Prostate gland (tissue), 2 donors: ENCODE results near the gene JADE1. TPM values are rescaled to one million over a fixed set of nuclear protein-coding genes. Genes with fewer than 3 reads are reported as not detected.

ENCODE experiments used
- DNase-seq: peaks from one replicate; pipeline ENCODE4 v3.0.0-alpha.2; 2019; ENCODE audit warnings: low spot score
- H3K27ac ChIP-seq, 2 donors: fragments of 200-600 bp; sonication (generic); 2 replicates each; pipeline ENCODE4 v1.5.1; 2017 to 2019
- H3K27me3 ChIP-seq: fragments of 200-600 bp; sonication (generic); replicated peaks from 2 replicates; pipeline ENCODE4 v1.5.1; 2019; ENCODE audit not compliant: insufficient read depth
- H3K36me3 ChIP-seq, 2 donors: fragments of 200-600 bp; sonication (generic); 1 replicate in 1 of 2; 2 replicates in 1 of 2; pipeline versions ENCODE4 v1.5.1 to v1.8.1; 2017 to 2019
- H3K4me1 ChIP-seq: fragments of 200-600 bp; sonication (generic); replicated peaks from 2 replicates; pipeline ENCODE4 v1.5.1; 2019
- H3K4me3 ChIP-seq, 2 donors: fragments of 200-600 bp; sonication (generic); 2 replicates each; pipeline ENCODE4 v1.5.1; 2017 to 2019
- H3K9me3 ChIP-seq: fragments of 200-600 bp; sonication (generic); 2 replicates; pipeline ENCODE4 v1.5.1; 2017
- CTCF ChIP-seq, 4 experiments: fragments of 200-600 bp in 2 of 4; fragments of 450-650 bp in 2 of 4; sonication (generic) in 2 of 4; IDR thresholded peaks; 1 replicate in 3 of 4; 2 replicates in 1 of 4; pipeline ENCODE4 v1.5.1; 2016 to 2019; ENCODE audit warnings: antibody characterized with exemption in 4 of 4, mild to moderate bottlenecking in 2 of 4, moderate library complexity in 2 of 4
- POLR2A ChIP-seq: fragments of 450-650 bp; IDR thresholded peaks from one replicate; pipeline ENCODE4 v1.6.1; 2016; ENCODE audit warnings: antibody characterized with exemption, mild to moderate bottlenecking
- POLR2AphosphoS5 ChIP-seq: sonication (generic); formaldehyde crosslinking; IDR thresholded peaks from one replicate; pipeline ENCODE4 v1.6.1; 2017; ENCODE audit warnings: antibody characterized with exemption
- WGBS: methylation state at CpG from one replicate; pipeline ENCODE4 v1.1.5; 2018; 5-methylcytosine and 5-hydroxymethylcytosine counted together
- intact Hi-C: fragments of 100-400 bp; cut with DNase I; formaldehyde crosslinking; loops from one replicate; pipeline ENCODE4 v1.14.2; 2022
- total RNA-seq, 2 donors: library from RNA; depleted of rRNA; stranded (reverse); fragments of >200 nt; gene quantifications; one replicate each; pipeline ENCODE4 v1.1.0, GENCODE V29; 2016

JADE1 gene
- total RNA-seq, 2 donors from 2014 or later: 31.6 to 33.9 TPM

DNA sequence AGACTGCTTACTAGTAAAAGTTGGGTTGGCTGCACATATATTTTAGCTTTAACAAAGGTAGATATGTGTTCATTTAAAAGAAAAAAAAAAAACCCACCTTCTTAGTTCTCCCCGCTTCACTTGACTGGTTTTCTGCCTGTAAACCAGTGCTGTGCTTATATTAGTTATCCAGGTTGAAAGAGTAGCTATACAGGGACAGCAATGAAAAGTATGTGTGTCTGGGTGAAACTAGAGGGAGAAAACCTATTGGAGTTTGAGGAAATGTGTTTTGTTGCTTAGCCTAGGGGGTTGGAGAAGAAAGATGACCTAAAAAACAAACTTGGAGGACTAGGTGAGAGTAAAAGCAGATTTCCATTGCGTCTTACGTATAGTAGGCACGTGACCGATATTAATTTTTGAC, 4.5 kb downstream of the JADE1 start:
- Histone ChIP-seq H3K36me3 (no peaks in the 10 kb centered on the region), H3K27ac (no peak overlapping the region), H3K27me3 (no peaks in the 10 kb centered on the region), H3K9me3 (no peaks in the 10 kb centered on the region), H3K4me3 (no peak overlapping the region), H3K4me1 (no peaks in the 10 kb centered on the region)
- TF ChIP-seq CTCF (IDR thresholded peaks at IDR 0.05) (no peak), POLR2A (no peak), POLR2AphosphoS5 (no peak)
- no peak for DNase-seq
- 93% methylated on average over 5 of the region's 5 CpGs for WGBS
- intact Hi-C loops: loop anchor here (5.0 to 10.0 kb wide), 4 partner anchors 157 to 527 kb away; partner anchors contain the start of genes C4orf33, PGRMC2 and SCLT1

DNA sequence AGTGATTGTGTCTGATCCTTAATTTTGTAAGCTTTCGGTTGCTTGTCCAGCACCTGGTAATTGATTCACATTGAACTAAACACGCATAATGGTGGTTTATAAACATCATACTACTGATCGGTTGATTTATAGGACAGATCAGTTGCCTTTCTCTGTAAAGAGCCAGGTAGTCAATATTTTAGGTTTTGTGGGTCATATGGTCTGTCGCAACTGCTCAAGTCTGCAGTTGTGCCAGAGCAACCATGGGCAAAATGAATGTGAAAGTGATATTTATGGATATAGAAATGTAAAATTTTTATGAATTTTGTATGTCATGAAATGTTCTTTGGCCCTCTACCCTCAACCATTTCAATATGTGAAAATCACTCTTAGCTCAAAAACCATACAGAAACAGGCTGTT, 8.9 kb downstream of the JADE1 start:
- intact Hi-C loops: loop anchor here (10.0 kb wide), 1 partner anchor 276 kb away; the partner anchor contains the start of genes C4orf33 and SCLT1

GRCh38 chr4:128819082-128819742, 9.7 kb downstream of the JADE1 start:
- no peak for TF ChIP-seq POLR2AphosphoS5
- TF ChIP-seq CTCF (IDR thresholded peaks at IDR 0.05): no peak
- TF ChIP-seq POLR2A: no peak
- DNase-seq: no peak
- Histone ChIP-seq H3K27ac (no peak overlapping the region), H3K27me3 (no peaks in the 10 kb centered on the region), H3K9me3 (no peaks in the 10 kb centered on the region), H3K36me3 (no peaks in the 10 kb centered on the region), H3K4me1 (no peaks in the 10 kb centered on the region), H3K4me3 (no peak overlapping the region)
- intact Hi-C loops: loop anchor here (10.0 kb wide), 1 partner anchor 276 kb away; the partner anchor contains the start of genes C4orf33 and SCLT1
- WGBS: 87% methylated on average over 6 of the region's 6 CpGs

More for the DNA sequence above, 8.9 kb downstream of the JADE1 start:
- DNase-seq: no peak
- Histone ChIP-seq H3K4me1 (no peaks in the 10 kb centered on the region), H3K27me3 (no peaks in the 10 kb centered on the region), H3K4me3 (no peak overlapping the region), H3K9me3 (no peaks in the 10 kb centered on the region), H3K36me3 (no peaks in the 10 kb centered on the region), H3K27ac (no peak overlapping the region)
- TF ChIP-seq POLR2AphosphoS5: no peak
- TF ChIP-seq POLR2A: no peak
- TF ChIP-seq CTCF (IDR thresholded peaks at IDR 0.05): no peak
- 96% methylated on average over 4 of the region's 4 CpGs for WGBS

- TF ChIP-seq POLR2A (no peak), POLR2AphosphoS5 (no peak), CTCF (IDR thresholded peaks at IDR 0.05) (no peak)
- WGBS: 84% methylated on average over 3 of the region's 3 CpGs
- H3K4me3 ChIP-seq: no peak overlapping the region
- no peaks in the 10 kb centered on the region for H3K9me3 ChIP-seq
- H3K27me3 ChIP-seq: no peaks in the 10 kb centered on the region
- intact Hi-C loops: no loop called here
- no peaks in the 10 kb centered on the region for H3K4me1 ChIP-seq
- no peak for DNase-seq
- H3K36me3 ChIP-seq: no peaks in the 10 kb centered on the region
- no peak overlapping the region for H3K27ac ChIP-seq
Observed at GRCh38 chr4:128820671-128821070, 11.2 kb downstream of the JADE1 start.

GRCh38 chr4:128821151-128821550, 11.7 kb downstream of the JADE1 start:
- no peaks in the 10 kb centered on the region for H3K9me3 ChIP-seq
- no peak for DNase-seq
- TF ChIP-seq POLR2AphosphoS5 (no peak), POLR2A (no peak), CTCF (IDR thresholded peaks at IDR 0.05) (no peak)
- no peak overlapping the region for H3K27ac ChIP-seq
- no peaks in the 10 kb centered on the region for H3K27me3 ChIP-seq
- WGBS: 97% methylated on average over 2 of the region's 2 CpGs
- no peaks in the 10 kb centered on the region for H3K4me1 ChIP-seq
- intact Hi-C loops: no loop called here
- H3K36me3 ChIP-seq: no peaks in the 10 kb centered on the region
- H3K4me3 ChIP-seq: no peak overlapping the region
